Raji (cell line): ENCODE measurements around the gene TRAF3IP3.

ENCODE experiments used
- POLR2A ChIP-seq: IDR thresholded peaks from 2 replicates; pipeline ENCODE4 v1.6.1; 2011; ENCODE audit warnings: low read depth, low read length, control low read depth; ENCODE audit not compliant: insufficient read depth

The TRAF3IP3 gene

GRCh38 chr1:209816923-209817322 is 61.1 kb downstream of the TRAF3IP3 start:
- TF ChIP-seq POLR2A = no peak

- no peak for TF ChIP-seq POLR2A
Observed at GRCh38 chr1:209817691-209818090, 61.8 kb downstream of the TRAF3IP3 start.

GRCh38 chr1:209819058-209819457 is 63.2 kb downstream of the TRAF3IP3 start:
- TF ChIP-seq POLR2A = no peak

GRCh38 chr1:209820986-209821385 is 65.1 kb downstream of the TRAF3IP3 start:
- no peak for TF ChIP-seq POLR2A

- no peak for TF ChIP-seq POLR2A
Observed at GRCh38 chr1:209822706-209823105, 66.9 kb downstream of the TRAF3IP3 start.

- TF ChIP-seq POLR2A = no peak
Observed at GRCh38 chr1:209823143-209824041, 67.5 kb downstream of the TRAF3IP3 start.

GRCh38 chr1:209825591-209826434 is 70.0 kb downstream of the TRAF3IP3 start:
- no peak for TF ChIP-seq POLR2A

GRCh38 chr1:209827384-209828262 is 71.8 kb downstream of the TRAF3IP3 start, which contains the start of gene UTP25:
TSS of gene UTP25 (plus strand) at chr1:209827972. CDS start at chr1:209828064, 92 bp downstream.
- peak; percentile 80 for TF ChIP-seq POLR2A

DNA sequence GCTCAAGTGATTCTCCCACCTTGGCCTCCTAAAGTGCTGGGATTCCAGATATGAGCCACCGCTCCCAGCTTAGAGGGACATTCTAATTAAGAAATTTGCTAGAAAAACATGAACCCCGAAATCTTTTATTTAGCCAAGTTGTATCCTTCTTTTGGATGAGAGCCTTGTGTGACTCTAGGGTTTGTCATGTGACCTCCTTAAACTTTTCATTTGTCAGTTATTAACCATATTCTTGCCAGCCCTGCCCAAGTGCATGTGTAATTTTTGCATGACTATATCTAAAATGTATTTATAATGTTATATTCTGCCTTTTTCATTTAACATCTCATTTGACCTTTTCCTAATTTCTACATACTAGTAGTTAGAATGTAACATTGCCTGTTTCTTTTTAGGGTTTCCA is 73.9 kb downstream of the TRAF3IP3 start:
- TF ChIP-seq POLR2A = no peak

- TF ChIP-seq POLR2A = no peak
Observed at GRCh38 chr1:209830722-209831121, 74.9 kb downstream of the TRAF3IP3 start.

GRCh38 chr1:209831615-209832014 is 75.8 kb downstream of the TRAF3IP3 start:
- no peak for TF ChIP-seq POLR2A
